SK-N-SH (cell line): ENCODE results near the gene ST8SIA3. TPM values are rescaled to one million over a fixed set of nuclear protein-coding genes. Genes with fewer than 3 reads are reported as not detected.

Experiments
- CTCF ChIA-PET: fragments of 300-600, 350-600 bp; formaldehyde crosslinking; extraction: SDS; loops from one replicate; lab custom pipeline; 2021; lab: Yijun Ruan, JAX
- POLR2A ChIA-PET: fragments of 350-600 bp; sonication (Branson Sonifier 250); formaldehyde crosslinking; extraction: SDS; loops from one replicate; lab custom pipeline; 2020; ENCODE audit warnings: antibody characterized with exemption, inconsistent platforms; lab: Yijun Ruan, JAX
- DNase-seq: peaks from one replicate; pipeline ENCODE4 v3.0.0; 2012
- H2AFZ ChIP-seq: fragments of 200-600 bp; sonication (generic); 2 replicates; pipeline ENCODE4 v1.8.1; 2016; ENCODE audit warnings: antibody characterized with exemption, mild to moderate bottlenecking, low read depth
- H3F3A ChIP-seq: fragments of 200-600 bp; sonication (generic); replicated peaks from 2 replicates; pipeline ENCODE3; 2016; ENCODE audit warnings: antibody characterized with exemption, mild to moderate bottlenecking; ENCODE audit not compliant: insufficient read depth
- H3K27ac ChIP-seq, 2 experiments: fragments of 200-500 bp in 1 of 2; fragments of 200-600 bp in 1 of 2; sonication (Bioruptor generic) in 1 of 2; sonication (generic), shearing (Covaris generic) in 1 of 2; 2 replicates each; pipeline versions ENCODE4 v1.5.1 to v1.6.1; 2014 to 2016; ENCODE audit warnings: low read depth in 2 of 2, inconsistent platforms in 1 of 2, low read length in 1 of 2, mild to moderate bottlenecking in 1 of 2, mixed read lengths in 1 of 2
- H3K27me3 ChIP-seq: fragments of 200-600 bp; sonication (generic), shearing (Covaris generic); 2 replicates; pipeline ENCODE4 v1.6.1; 2016; ENCODE audit warnings: mixed run types; ENCODE audit not compliant: insufficient read depth
- H3K36me3 ChIP-seq, 2 experiments: fragments of 200-500 bp in 1 of 2; fragments of 200-600 bp in 1 of 2; sonication (Bioruptor generic) in 1 of 2; sonication (generic) in 1 of 2; replicated peaks in 1 of 2; 2 replicates each; pipeline versions ENCODE3 to v1.5.1; 2014 to 2016; ENCODE audit warnings: low read length in 1 of 2, mild to moderate bottlenecking in 1 of 2; ENCODE audit not compliant: insufficient read depth in 2 of 2, control insufficient read depth in 1 of 2
- H3K4me1 ChIP-seq, 2 experiments: fragments of 200-500 bp in 1 of 2; fragments of 200-600 bp in 1 of 2; sonication (Bioruptor generic) in 1 of 2; sonication (generic), shearing (Covaris generic) in 1 of 2; 2 replicates each; pipeline versions ENCODE4 v1.5.1 to v1.6.1; 2014 to 2016; ENCODE audit warnings: low read depth in 1 of 2, low read length in 1 of 2, mixed run types in 1 of 2; ENCODE audit not compliant: insufficient read depth in 2 of 2, control insufficient read depth in 1 of 2
- H3K4me2 ChIP-seq: fragments of 200-600 bp; sonication (generic), shearing (Covaris generic); 2 replicates; pipeline ENCODE4 v1.6.1; 2017; ENCODE audit warnings: mixed run types
- H3K4me3 ChIP-seq, 2 experiments: fragments of 200-500 bp in 1 of 2; fragments of 200-600 bp in 1 of 2; sonication (Bioruptor generic) in 1 of 2; sonication (generic), shearing (Covaris generic) in 1 of 2; 2 replicates each; pipeline versions ENCODE4 v1.5.1 to v1.8.1; 2014 to 2016; ENCODE audit warnings: low read depth in 2 of 2, inconsistent platforms in 1 of 2, low read length in 1 of 2, mild to moderate bottlenecking in 1 of 2, mixed read lengths in 1 of 2, moderate library complexity in 1 of 2
- H3K79me2 ChIP-seq: fragments of 200-600 bp; sonication (generic); 2 replicates; pipeline ENCODE4 v1.8.1; 2017; ENCODE audit warnings: mild to moderate bottlenecking; ENCODE audit not compliant: insufficient read depth
- H3K9ac ChIP-seq: fragments of 200-600 bp; sonication (generic); 2 replicates; pipeline ENCODE4 v1.6.1; 2017; ENCODE audit warnings: mixed run types
- H3K9me2 ChIP-seq: fragments of 200-600 bp; sonication (generic); 2 replicates; pipeline ENCODE4 v1.6.1; 2017; ENCODE audit warnings: mixed run types
- H3K9me3 ChIP-seq: fragments of 200-600 bp; sonication (generic); 2 replicates; pipeline ENCODE4 v1.6.1; 2017; ENCODE audit warnings: mixed run types, mild to moderate bottlenecking, moderate library complexity
- H4K20me1 ChIP-seq: fragments of 200-600 bp; sonication (generic); 2 replicates; pipeline ENCODE4 v1.6.1; 2017; ENCODE audit warnings: mild to moderate bottlenecking, mixed run types; ENCODE audit not compliant: insufficient read depth
- ELF1 ChIP-seq: IDR thresholded peaks from 2 replicates; pipeline ENCODE4 v1.4.0; 2012
- EP300 ChIP-seq, 2 experiments: IDR thresholded peaks; 2 replicates each; pipeline versions ENCODE4 v1.4.0 to v1.6.1; 2012; ENCODE audit warnings: borderline replicate concordance in 1 of 2, low read depth in 1 of 2, low read length in 1 of 2
- EZH2phosphoT487 ChIP-seq: fragments of 200-600 bp; sonication (generic); IDR thresholded peaks from 2 replicates; pipeline ENCODE4 v1.6.1; 2017; ENCODE audit warnings: low read depth, mixed run types, mild to moderate bottlenecking, antibody characterized with exemption, moderate library complexity, borderline replicate concordance
- FOSL2 ChIP-seq: IDR thresholded peaks from 2 replicates; pipeline ENCODE4 v1.4.0; 2012; ENCODE audit warnings: low read depth, mild to moderate bottlenecking, moderate library complexity, borderline replicate concordance
- FOXJ3 ChIP-seq: sonication (generic); formaldehyde crosslinking; IDR thresholded peaks from 2 replicates; pipeline ENCODE4 v1.5.1; 2020; ENCODE audit warnings: mild to moderate bottlenecking, missing genetic modification reagents
- FOXM1 ChIP-seq: IDR thresholded peaks from 2 replicates; pipeline ENCODE4 v1.4.0; 2012; ENCODE audit warnings: low read depth, mild to moderate bottlenecking
- NFIC ChIP-seq: IDR thresholded peaks from 2 replicates; pipeline ENCODE4 v1.4.0; 2012; ENCODE audit warnings: borderline replicate concordance
- NRF1 ChIP-seq: IDR thresholded peaks from 2 replicates; pipeline ENCODE4 v1.6.1; 2012; ENCODE audit warnings: low read depth, mild to moderate bottlenecking, low read length
- RAD21 ChIP-seq: IDR thresholded peaks from 2 replicates; pipeline ENCODE4 v1.6.1; 2012; ENCODE audit warnings: mild to moderate bottlenecking, low read length
- RFX5 ChIP-seq: IDR thresholded peaks from 2 replicates; pipeline ENCODE4 v1.6.1; 2012; ENCODE audit warnings: mild to moderate bottlenecking, improper control_type of control experiment, low read length
- RXRA ChIP-seq: IDR thresholded peaks from 2 replicates; pipeline ENCODE4 v1.4.0; 2012; ENCODE audit warnings: low read depth, mild to moderate bottlenecking, borderline replicate concordance
- SIN3A ChIP-seq: IDR thresholded peaks from 2 replicates; pipeline ENCODE4 v1.6.1; 2012; ENCODE audit warnings: low read depth, mild to moderate bottlenecking, low read length, moderate library complexity, borderline replicate concordance
- SMC3 ChIP-seq: IDR thresholded peaks from 2 replicates; pipeline ENCODE4 v1.6.1; 2012; ENCODE audit warnings: low read depth, low read length, improper control_type of control experiment
- TAF1 ChIP-seq: IDR thresholded peaks from 2 replicates; pipeline ENCODE4 v1.6.1; 2012; ENCODE audit warnings: low read depth, mild to moderate bottlenecking, low read length, moderate library complexity, borderline replicate concordance
- YY1 ChIP-seq: IDR thresholded peaks from 2 replicates; pipeline ENCODE4 v1.4.0; 2012; ENCODE audit warnings: low read depth, mild to moderate bottlenecking
- WGBS: methylation state at CpG from one replicate; pipeline ENCODE4 v1.1.6; 2017; ENCODE audit warnings: low lambda C conversion rate; 5-methylcytosine and 5-hydroxymethylcytosine counted together
- polyA plus RNA-seq, 3 experiments: library from polyadenylated mRNA; depleted of rRNA; stranded (reverse); fragments of >200 nt; gene quantifications; 2 replicates each; pipeline ENCODE4 v1.2.3, GENCODE V29; 2012
- TF ChIP-seq, protein P1 (sequence below): fragments of 200-600 bp; sonication (generic); IDR thresholded peaks from 2 replicates; pipeline ENCODE4 v1.6.1; 2017; ENCODE audit warnings: antibody characterized with exemption, mild to moderate bottlenecking, moderate library complexity
- TF ChIP-seq, protein P2 (sequence below): fragments of 150-350 bp; IDR thresholded peaks from 2 replicates; pipeline ENCODE4 v1.6.1; 2016; ENCODE audit warnings: mild to moderate bottlenecking, low read depth, low read length

Gene ST8SIA3
- polyA plus RNA-seq, 1 of the 3 experiments (the other 2 are of a cell fraction), result 0.05 TPM

- no peak for TF ChIP-seq RFX5
- TF ChIP-seq, all 33 proteins: peak for 0
Observed at GRCh38 chr18:57333940-57334339, 18.4 kb upstream of the ST8SIA3 start (continued).

DNA sequence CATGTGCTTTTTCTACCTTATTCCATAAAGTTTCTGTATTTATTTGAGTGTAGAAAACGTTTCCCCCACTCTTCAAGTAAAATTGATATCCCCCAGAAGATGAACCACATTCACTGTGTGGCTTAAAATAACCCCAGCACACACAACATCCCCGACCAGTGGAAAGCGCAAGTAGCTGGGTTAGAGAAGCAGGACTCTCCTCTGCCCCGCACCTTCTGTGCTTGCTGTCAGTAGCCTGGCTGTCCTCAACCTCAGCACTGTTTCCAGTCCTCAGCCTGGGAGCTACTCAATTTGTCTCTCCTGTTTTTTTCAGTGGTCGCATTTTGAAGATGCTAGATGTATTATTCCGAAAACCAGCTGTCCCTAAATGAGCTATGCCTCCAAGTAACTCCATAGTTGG, 18.0 kb upstream of the ST8SIA3 start:
- no peaks in the 10 kb centered on the region for H4K20me1 ChIP-seq
- POLR2A ChIA-PET, result no interaction called here
- no peaks in the 10 kb centered on the region for H3K9me2 ChIP-seq
- no peaks in the 10 kb centered on the region for H3F3A ChIP-seq
- no peaks in the 10 kb centered on the region for H3K79me2 ChIP-seq
- H3K27me3 ChIP-seq, result no peaks in the 10 kb centered on the region
- CTCF ChIA-PET, result interaction anchor here (0.6 to 1.1 kb wide), 2 partner anchors 104 to 176 kb away, joined by 3 to 5 read pairs; no protein-coding TSS in a partner anchor
- no peak overlapping the region for H3K4me3 ChIP-seq
- 45% methylated on average over 6 of the region's 6 CpGs for WGBS
- no peak overlapping the region for H3K27ac ChIP-seq
- no peak overlapping the region for H3K9ac ChIP-seq
- no peaks in the 10 kb centered on the region for H3K36me3 ChIP-seq
- H3K9me3 ChIP-seq, result no peaks in the 10 kb centered on the region
- no peak overlapping the region for H3K4me2 ChIP-seq
- no peak overlapping the region for H2AFZ ChIP-seq
- no peak for DNase-seq
- no peak for TF ChIP-seq TAF1
- TF ChIP-seq, all 33 proteins: peak for 0
- H3K4me1 ChIP-seq, result no peaks in the 10 kb centered on the region

DNA sequence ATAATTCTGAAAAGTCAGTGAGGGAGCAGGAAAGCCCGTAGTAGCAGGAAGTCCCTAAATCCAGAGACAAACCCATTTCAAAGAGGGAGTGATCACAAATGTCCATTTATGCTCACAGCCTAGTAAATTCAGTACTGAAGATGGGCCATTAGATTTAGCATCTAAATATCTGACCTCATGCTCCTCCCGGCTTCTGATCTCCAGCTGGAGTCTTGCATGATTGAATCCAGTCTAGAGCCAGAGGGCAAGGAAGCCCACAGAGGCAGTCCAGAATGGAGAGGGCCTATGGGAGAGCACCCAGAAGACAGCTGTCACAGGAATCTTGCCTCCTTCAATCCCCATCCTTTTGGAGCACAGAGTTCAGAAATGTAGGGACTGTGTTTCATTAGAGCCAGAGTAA, 16.0 kb upstream of the ST8SIA3 start:
- DNase-seq, result no peak
- no peaks in the 10 kb centered on the region for H3K9me3 ChIP-seq
- H3K27me3 ChIP-seq, result no peaks in the 10 kb centered on the region
- H3K79me2 ChIP-seq, result no peaks in the 10 kb centered on the region
- WGBS, result 7% methylated on average over 2 of the region's 2 CpGs
- no peak overlapping the region for H3K9ac ChIP-seq
- no peak overlapping the region for H2AFZ ChIP-seq
- no peak overlapping the region for H3K4me3 ChIP-seq
- no peaks in the 10 kb centered on the region for H3F3A ChIP-seq
- ChIA-PET POLR2A (no interaction called here), CTCF (interaction anchor here (1.1 kb wide), 1 partner anchor 10 kb away, joined by 3 read pairs; no protein-coding TSS in a partner anchor)
- H3K36me3 ChIP-seq, result no peaks in the 10 kb centered on the region
- no peak for TF ChIP-seq NRF1
- no peak for TF ChIP-seq EZH2phosphoT487
- no peak for TF ChIP-seq SMC3
- no peak for TF ChIP-seq TAF1
- H3K4me2 ChIP-seq, result no peak overlapping the region
- no peaks in the 10 kb centered on the region for H3K9me2 ChIP-seq
- no peaks in the 10 kb centered on the region for H4K20me1 ChIP-seq
- no peaks in the 10 kb centered on the region for H3K4me1 ChIP-seq
- no peak overlapping the region for H3K27ac ChIP-seq

DNA sequence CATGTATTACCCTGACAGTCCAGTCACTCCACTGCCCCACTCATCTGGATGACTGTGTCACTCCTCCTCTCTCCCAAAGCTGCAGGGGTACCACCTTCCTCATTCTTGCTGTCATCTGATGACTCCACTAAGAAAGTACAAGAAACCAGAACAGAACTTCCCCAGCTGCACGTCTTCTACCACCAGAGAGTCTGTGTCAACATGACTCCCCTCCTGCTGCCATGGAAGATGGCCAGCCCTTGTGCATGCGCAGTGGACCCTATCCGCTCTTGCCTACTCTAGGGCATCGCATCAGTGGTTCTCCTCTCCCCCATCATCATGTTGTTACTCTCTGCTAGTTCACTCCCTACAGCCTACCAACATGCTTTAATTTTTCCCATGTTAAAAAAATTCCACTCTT, 14.5 kb upstream of the ST8SIA3 start:
- POLR2A ChIA-PET, result no interaction called here
- no peaks in the 10 kb centered on the region for H3K79me2 ChIP-seq
- no peaks in the 10 kb centered on the region for H3F3A ChIP-seq
- H4K20me1 ChIP-seq, result no peaks in the 10 kb centered on the region
- H3K9me2 ChIP-seq, result no peaks in the 10 kb centered on the region
- no peak overlapping the region for H3K4me2 ChIP-seq
- H3K9me3 ChIP-seq, result no peaks in the 10 kb centered on the region
- H3K27ac ChIP-seq, result no peak overlapping the region
- H3K4me1 ChIP-seq, result no peaks in the 10 kb centered on the region
- CTCF ChIA-PET, result no interaction called here
- H3K4me3 ChIP-seq, result no peak overlapping the region
- H2AFZ ChIP-seq, result no peak overlapping the region
- 42% methylated on average over 4 of the region's 4 CpGs for WGBS
- H3K36me3 ChIP-seq, result no peaks in the 10 kb centered on the region
- H3K27me3 ChIP-seq, result no peaks in the 10 kb centered on the region
- no peak overlapping the region for H3K9ac ChIP-seq
- no peak for DNase-seq
- TF ChIP-seq EP300 (IDR thresholded peaks at IDR 0.05; ENCODE audit: borderline replicate concordance in 1 of 2, low read depth in 1 of 2, low read length in 1 of 2) (no peak), FOXM1 (no peak), SMC3 (no peak), EZH2phosphoT487 (no peak), RAD21 (no peak), RXRA (no peak), RFX5 (no peak), NFIC (no peak), YY1 (no peak), FOXJ3 (CRISPR knock-in tag) (no peak), FOSL2 (no peak), SIN3A (no peak), ELF1 (no peak), NRF1 (no peak)
- TF ChIP-seq, protein P1, sequence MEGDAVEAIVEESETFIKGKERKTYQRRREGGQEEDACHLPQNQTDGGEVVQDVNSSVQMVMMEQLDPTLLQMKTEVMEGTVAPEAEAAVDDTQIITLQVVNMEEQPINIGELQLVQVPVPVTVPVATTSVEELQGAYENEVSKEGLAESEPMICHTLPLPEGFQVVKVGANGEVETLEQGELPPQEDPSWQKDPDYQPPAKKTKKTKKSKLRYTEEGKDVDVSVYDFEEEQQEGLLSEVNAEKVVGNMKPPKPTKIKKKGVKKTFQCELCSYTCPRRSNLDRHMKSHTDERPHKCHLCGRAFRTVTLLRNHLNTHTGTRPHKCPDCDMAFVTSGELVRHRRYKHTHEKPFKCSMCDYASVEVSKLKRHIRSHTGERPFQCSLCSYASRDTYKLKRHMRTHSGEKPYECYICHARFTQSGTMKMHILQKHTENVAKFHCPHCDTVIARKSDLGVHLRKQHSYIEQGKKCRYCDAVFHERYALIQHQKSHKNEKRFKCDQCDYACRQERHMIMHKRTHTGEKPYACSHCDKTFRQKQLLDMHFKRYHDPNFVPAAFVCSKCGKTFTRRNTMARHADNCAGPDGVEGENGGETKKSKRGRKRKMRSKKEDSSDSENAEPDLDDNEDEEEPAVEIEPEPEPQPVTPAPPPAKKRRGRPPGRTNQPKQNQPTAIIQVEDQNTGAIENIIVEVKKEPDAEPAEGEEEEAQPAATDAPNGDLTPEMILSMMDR, result no peak
- TF ChIP-seq, protein P2, sequence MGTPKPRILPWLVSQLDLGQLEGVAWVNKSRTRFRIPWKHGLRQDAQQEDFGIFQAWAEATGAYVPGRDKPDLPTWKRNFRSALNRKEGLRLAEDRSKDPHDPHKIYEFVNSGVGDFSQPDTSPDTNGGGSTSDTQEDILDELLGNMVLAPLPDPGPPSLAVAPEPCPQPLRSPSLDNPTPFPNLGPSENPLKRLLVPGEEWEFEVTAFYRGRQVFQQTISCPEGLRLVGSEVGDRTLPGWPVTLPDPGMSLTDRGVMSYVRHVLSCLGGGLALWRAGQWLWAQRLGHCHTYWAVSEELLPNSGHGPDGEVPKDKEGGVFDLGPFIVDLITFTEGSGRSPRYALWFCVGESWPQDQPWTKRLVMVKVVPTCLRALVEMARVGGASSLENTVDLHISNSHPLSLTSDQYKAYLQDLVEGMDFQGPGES, result no peak
